ENCODE results near the gene COMMD1. TPM values are rescaled to one million over a fixed set of nuclear protein-coding genes. Genes with fewer than 3 reads are reported as not detected.
A peak's percentile ranks its signal among the peaks of the same experiment; 100 is the strongest.

Gene COMMD1
- polyA plus RNA-seq, 1 of the 3 experiments (the other 2 are of a cell fraction): 32.5 TPM

DNA sequence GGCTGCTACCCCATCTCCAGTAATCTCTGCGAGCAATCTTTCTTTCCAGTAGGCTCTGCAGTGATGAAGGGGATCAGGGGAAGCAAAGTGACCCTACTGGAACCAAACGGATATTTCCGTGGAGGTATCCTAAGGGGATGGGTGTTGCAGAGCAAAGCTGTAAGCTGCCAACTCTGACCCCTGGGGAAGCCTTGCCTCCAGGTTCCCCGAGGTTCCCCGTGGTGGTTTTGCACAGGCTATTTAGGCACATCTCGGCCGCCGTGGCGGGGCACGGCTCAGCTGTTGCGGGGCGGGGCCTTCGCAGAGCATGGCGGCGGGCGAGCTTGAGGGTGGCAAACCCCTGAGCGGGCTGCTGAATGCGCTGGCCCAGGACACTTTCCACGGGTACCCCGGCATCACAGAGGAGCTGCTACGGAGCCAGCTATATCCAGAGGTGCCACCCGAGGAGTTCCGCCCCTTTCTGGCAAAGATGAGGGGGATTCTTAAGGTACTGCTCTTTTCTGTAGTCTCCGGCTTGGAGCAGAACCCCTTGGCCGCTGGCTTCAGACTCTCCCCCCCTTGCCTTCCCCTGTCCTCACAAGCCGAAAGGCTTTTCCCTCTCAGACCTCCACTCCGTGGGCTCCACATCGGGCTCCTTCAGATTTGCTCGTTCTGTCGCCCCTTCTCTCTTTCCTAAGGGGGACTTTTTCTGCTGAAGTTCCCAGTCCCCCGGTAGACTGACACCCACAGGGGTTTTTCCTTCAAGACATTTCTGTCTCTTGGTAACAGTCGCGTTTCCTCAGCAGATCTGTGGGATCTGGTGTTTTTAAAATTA, at the start of gene COMMD1 (continued):
- TF ChIP-seq CTCF (IDR thresholded peaks at IDR 0.05): 0 out of 2 replicates have a peak, but pooled peaks have one; percentile 11
- peak in 1 of 2 experiments; percentile 28; a peak in 3 of 4 replicates for TF ChIP-seq EP300 (IDR thresholded peaks at IDR 0.05; ENCODE audit: borderline replicate concordance in 1 of 2, low read depth in 1 of 2, low read length in 1 of 2)

- ChIA-PET CTCF (interaction anchor here (0.6 kb wide), 1 partner anchor 14 kb away, joined by 3 read pairs; no protein-coding TSS in a partner anchor), POLR2A (no interaction called here)
- Histone ChIP-seq H3K79me2 (ENCODE audit: insufficient read depth) (no peaks in the 10 kb centered on the region), H3K4me2 (no peak overlapping the region), H3K9me2 (no peaks in the 10 kb centered on the region), H4K20me1 (ENCODE audit: insufficient read depth) (no peaks in the 10 kb centered on the region), H3K4me1 (ENCODE audit: control insufficient read depth in 1 of 2, insufficient read depth in 2 of 2, low read depth in 1 of 2, low read length in 1 of 2) (peaks cover 0 to 4% of the 10 kb centered on the region in 2 experiments; a peak in 1 of 4 replicates), H3K36me3 (replicated peaks in 1 of 2; ENCODE audit: control insufficient read depth in 1 of 2, insufficient read depth in 2 of 2, low read length in 1 of 2) (no peaks in the 10 kb centered on the region), H3K9ac (no peak overlapping the region), H3K27ac (ENCODE audit: low read depth in 2 of 2, low read length in 1 of 2) (no peak overlapping the region), H2AFZ (ENCODE audit: low read depth) (no peak overlapping the region), H3K9me3 (no peaks in the 10 kb centered on the region), H3F3A (replicated peaks; ENCODE audit: insufficient read depth) (peaks cover 3% of the 10 kb centered on the region), H3K4me3 (ENCODE audit: low read depth in 2 of 2, low read length in 1 of 2) (no peak overlapping the region), H3K27me3 (ENCODE audit: insufficient read depth) (no peaks in the 10 kb centered on the region)
- TF ChIP-seq TCF12 (IDR thresholded peaks at IDR 0.05): no peak
- TF ChIP-seq, protein P1, sequence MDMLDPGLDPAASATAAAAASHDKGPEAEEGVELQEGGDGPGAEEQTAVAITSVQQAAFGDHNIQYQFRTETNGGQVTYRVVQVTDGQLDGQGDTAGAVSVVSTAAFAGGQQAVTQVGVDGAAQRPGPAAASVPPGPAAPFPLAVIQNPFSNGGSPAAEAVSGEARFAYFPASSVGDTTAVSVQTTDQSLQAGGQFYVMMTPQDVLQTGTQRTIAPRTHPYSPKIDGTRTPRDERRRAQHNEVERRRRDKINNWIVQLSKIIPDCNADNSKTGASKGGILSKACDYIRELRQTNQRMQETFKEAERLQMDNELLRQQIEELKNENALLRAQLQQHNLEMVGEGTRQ (IDR thresholded peaks at IDR 0.05; ENCODE audit: borderline replicate concordance, low read depth, low read length): no peak
- no peak for TF ChIP-seq ELF1 (IDR thresholded peaks at IDR 0.05)
- 81% methylated on average over 3 of the region's 3 CpGs for WGBS (ENCODE audit: low lambda C conversion rate)
- no peak for DNase-seq
These were observed 48.2 kb upstream of the COMMD1 start for GRCh38 chr2:61857224-61857623.

DNA sequence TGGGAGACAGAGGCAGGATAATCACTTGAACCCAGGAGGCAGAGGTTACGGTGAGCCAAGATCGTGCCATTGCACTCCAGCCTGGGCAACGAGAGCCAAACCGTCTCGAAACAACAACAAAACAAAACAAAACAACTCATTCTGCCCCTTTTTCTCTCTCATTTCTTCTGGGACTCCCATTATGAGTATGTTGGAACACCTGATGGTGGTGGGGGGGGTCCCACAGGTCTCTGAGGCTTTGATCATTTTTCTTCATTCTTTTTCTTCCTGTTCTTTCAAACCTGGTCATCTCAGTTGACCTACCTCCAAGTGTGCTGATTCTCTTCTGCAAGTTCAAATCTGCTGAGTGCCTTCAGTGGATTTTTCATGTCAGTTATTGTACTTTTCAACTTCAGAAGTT, 43.4 kb upstream of the COMMD1 start:
- Histone ChIP-seq H3K27ac (ENCODE audit: low read depth in 2 of 2, low read length in 1 of 2) (no peak overlapping the region), H2AFZ (ENCODE audit: low read depth) (no peak overlapping the region), H3K79me2 (ENCODE audit: insufficient read depth) (no peaks in the 10 kb centered on the region), H3K9ac (no peak overlapping the region), H4K20me1 (ENCODE audit: insufficient read depth) (no peaks in the 10 kb centered on the region), H3K27me3 (ENCODE audit: insufficient read depth) (no peaks in the 10 kb centered on the region), H3K4me1 (ENCODE audit: control insufficient read depth in 1 of 2, insufficient read depth in 2 of 2, low read depth in 1 of 2, low read length in 1 of 2) (no peaks in the 10 kb centered on the region), H3K4me3 (ENCODE audit: low read depth in 2 of 2, low read length in 1 of 2) (no peak overlapping the region), H3K9me2 (no peaks in the 10 kb centered on the region), H3K36me3 (replicated peaks in 1 of 2; ENCODE audit: control insufficient read depth in 1 of 2, insufficient read depth in 2 of 2, low read length in 1 of 2) (peaks cover 7 to 19% of the 10 kb centered on the region in 2 experiments), H3K9me3 (no peaks in the 10 kb centered on the region), H3F3A (replicated peaks; ENCODE audit: insufficient read depth) (peaks cover 7% of the 10 kb centered on the region), H3K4me2 (no peak overlapping the region)
- ChIA-PET CTCF (no interaction called here), POLR2A (no interaction called here)
- WGBS (ENCODE audit: low lambda C conversion rate): 100% methylated on average over 5 of the region's 5 CpGs
- DNase-seq: no peak
- TF ChIP-seq YY1 (IDR thresholded peaks at IDR 0.05; ENCODE audit: low read depth) (no peak), RXRA (IDR thresholded peaks at IDR 0.05; ENCODE audit: borderline replicate concordance, low read depth) (no peak), NRF1 (IDR thresholded peaks at IDR 0.05; ENCODE audit: low read depth, low read length) (no peak), ELF1 (IDR thresholded peaks at IDR 0.05) (no peak), TEAD4 (IDR thresholded peaks at IDR 0.05; ENCODE audit: borderline replicate concordance, insufficient read depth) (no peak), EP300 (IDR thresholded peaks at IDR 0.05; ENCODE audit: borderline replicate concordance in 1 of 2, low read depth in 1 of 2, low read length in 1 of 2) (no peak), PBX3 (IDR thresholded peaks at IDR 0.05) (no peak), TAF1 (IDR thresholded peaks at IDR 0.05; ENCODE audit: borderline replicate concordance, low read depth, low read length) (no peak), POLR2AphosphoS5 (IDR thresholded peaks at IDR 0.05; ENCODE audit: low read depth, low read length) (no peak)
- TF ChIP-seq, protein P2, sequence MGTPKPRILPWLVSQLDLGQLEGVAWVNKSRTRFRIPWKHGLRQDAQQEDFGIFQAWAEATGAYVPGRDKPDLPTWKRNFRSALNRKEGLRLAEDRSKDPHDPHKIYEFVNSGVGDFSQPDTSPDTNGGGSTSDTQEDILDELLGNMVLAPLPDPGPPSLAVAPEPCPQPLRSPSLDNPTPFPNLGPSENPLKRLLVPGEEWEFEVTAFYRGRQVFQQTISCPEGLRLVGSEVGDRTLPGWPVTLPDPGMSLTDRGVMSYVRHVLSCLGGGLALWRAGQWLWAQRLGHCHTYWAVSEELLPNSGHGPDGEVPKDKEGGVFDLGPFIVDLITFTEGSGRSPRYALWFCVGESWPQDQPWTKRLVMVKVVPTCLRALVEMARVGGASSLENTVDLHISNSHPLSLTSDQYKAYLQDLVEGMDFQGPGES (IDR thresholded peaks at IDR 0.05; ENCODE audit: low read depth, low read length): no peak
- TF ChIP-seq, protein P3, sequence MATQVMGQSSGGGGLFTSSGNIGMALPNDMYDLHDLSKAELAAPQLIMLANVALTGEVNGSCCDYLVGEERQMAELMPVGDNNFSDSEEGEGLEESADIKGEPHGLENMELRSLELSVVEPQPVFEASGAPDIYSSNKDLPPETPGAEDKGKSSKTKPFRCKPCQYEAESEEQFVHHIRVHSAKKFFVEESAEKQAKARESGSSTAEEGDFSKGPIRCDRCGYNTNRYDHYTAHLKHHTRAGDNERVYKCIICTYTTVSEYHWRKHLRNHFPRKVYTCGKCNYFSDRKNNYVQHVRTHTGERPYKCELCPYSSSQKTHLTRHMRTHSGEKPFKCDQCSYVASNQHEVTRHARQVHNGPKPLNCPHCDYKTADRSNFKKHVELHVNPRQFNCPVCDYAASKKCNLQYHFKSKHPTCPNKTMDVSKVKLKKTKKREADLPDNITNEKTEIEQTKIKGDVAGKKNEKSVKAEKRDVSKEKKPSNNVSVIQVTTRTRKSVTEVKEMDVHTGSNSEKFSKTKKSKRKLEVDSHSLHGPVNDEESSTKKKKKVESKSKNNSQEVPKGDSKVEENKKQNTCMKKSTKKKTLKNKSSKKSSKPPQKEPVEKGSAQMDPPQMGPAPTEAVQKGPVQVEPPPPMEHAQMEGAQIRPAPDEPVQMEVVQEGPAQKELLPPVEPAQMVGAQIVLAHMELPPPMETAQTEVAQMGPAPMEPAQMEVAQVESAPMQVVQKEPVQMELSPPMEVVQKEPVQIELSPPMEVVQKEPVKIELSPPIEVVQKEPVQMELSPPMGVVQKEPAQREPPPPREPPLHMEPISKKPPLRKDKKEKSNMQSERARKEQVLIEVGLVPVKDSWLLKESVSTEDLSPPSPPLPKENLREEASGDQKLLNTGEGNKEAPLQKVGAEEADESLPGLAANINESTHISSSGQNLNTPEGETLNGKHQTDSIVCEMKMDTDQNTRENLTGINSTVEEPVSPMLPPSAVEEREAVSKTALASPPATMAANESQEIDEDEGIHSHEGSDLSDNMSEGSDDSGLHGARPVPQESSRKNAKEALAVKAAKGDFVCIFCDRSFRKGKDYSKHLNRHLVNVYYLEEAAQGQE (IDR thresholded peaks at IDR 0.05; ENCODE audit: low read depth, low read length): no peak
